Endothelial cell of umbilical vein (primary cell): ENCODE results near the gene GPX7. TPM values are rescaled to one million over a fixed set of nuclear protein-coding genes. Genes with fewer than 3 reads are reported as not detected.

Source experiments
- BruUV-seq: library from RNA; stranded (reverse); fragments of 400-500 nt; replicated peaks from 2 replicates; lab custom pipeline; 2021; lab: Mats Ljungman, UMichigan
- CTCF ChIA-PET: fragments of 300-600, 350-600 bp; sonication (Branson Sonifier 250); formaldehyde crosslinking; loops from one replicate; lab custom pipeline; 2021; ENCODE audit warnings: antibody characterized with exemption, inconsistent platforms; lab: Charles Lee
- POLR2A ChIA-PET: fragments of 300-600, 350-600 bp; sonication (Branson Sonifier 250); formaldehyde crosslinking; loops from one replicate; lab custom pipeline; 2021; ENCODE audit warnings: antibody characterized with exemption, inconsistent platforms; lab: Charles Lee
- DNase-seq: peaks from one replicate; pipeline ENCODE4 v3.0.0-alpha.2; 2011; ENCODE audit warnings: low read depth, low spot score
- FAIRE-seq: peaks from 2 replicates; lab custom pipeline; 2011; peaks lifted over from hg19 to GRCh38; lab: Jason Lieb, UNC
- H2AFZ ChIP-seq: 2 replicates; pipeline ENCODE4 v1.6.0; 2012; ENCODE audit warnings: low read depth, low read length, control low read depth, inconsistent platforms
- H3K27ac ChIP-seq: 2 replicates; pipeline ENCODE4 v1.5.1; 2011; ENCODE audit warnings: low read depth, mild to moderate bottlenecking, control low read depth, low read length, moderate library complexity; ENCODE audit not compliant: insufficient read depth
- H3K27me3 ChIP-seq, 2 experiments: 2 replicates each; pipeline versions ENCODE4 v1.6.0 to v1.6.1; 2011; ENCODE audit warnings: low read length in 2 of 2, mixed read lengths in 1 of 2; ENCODE audit not compliant: control insufficient read depth in 2 of 2, insufficient read depth in 2 of 2
- H3K36me3 ChIP-seq, 2 experiments: 2 replicates in 1 of 2; 3 replicates in 1 of 2; pipeline ENCODE4 v1.5.1; 2011; ENCODE audit warnings: low read length in 2 of 2, mild to moderate bottlenecking in 1 of 2, moderate library complexity in 1 of 2; ENCODE audit not compliant: control insufficient read depth in 2 of 2, insufficient read depth in 2 of 2; ENCODE audit errors: extremely low read depth in 1 of 2
- H3K4me1 ChIP-seq: 3 replicates; pipeline ENCODE4 v1.5.1; 2011; ENCODE audit warnings: mild to moderate bottlenecking, low read length; ENCODE audit not compliant: control insufficient read depth, insufficient read depth; ENCODE audit errors: extremely low read depth
- H3K4me2 ChIP-seq: 2 replicates; pipeline ENCODE4 v1.6.1; 2011; ENCODE audit warnings: low read length, control low read depth, mixed read lengths; ENCODE audit not compliant: insufficient read depth
- H3K4me3 ChIP-seq, 3 experiments: fragments of 200-600 bp in 1 of 3; sonication (generic), shearing (Covaris generic) in 1 of 3; replicated peaks in 1 of 3; 2 replicates each; pipeline ENCODE4 v1.5.1; 2011 to 2016; ENCODE audit warnings: control low read depth in 3 of 3, low read length in 3 of 3, mild to moderate bottlenecking in 2 of 3, inconsistent platforms in 1 of 3, low read depth in 1 of 3, moderate library complexity in 1 of 3; ENCODE audit not compliant: insufficient read depth in 1 of 3
- H3K79me2 ChIP-seq: 2 replicates; pipeline ENCODE4 v1.6.0; 2012; ENCODE audit warnings: low read length, inconsistent platforms; ENCODE audit not compliant: control insufficient read depth, insufficient read depth
- H3K9ac ChIP-seq: replicated peaks from 2 replicates; pipeline ENCODE3; 2011; ENCODE audit warnings: low read length, control low read depth; ENCODE audit not compliant: insufficient read depth; ENCODE audit errors: extremely low read depth
- H3K9me1 ChIP-seq: replicated peaks from 3 replicates; pipeline ENCODE4 v1.6.0; 2011; ENCODE audit warnings: mild to moderate bottlenecking, low read length; ENCODE audit not compliant: control insufficient read depth, insufficient read depth; ENCODE audit errors: extremely low read depth
- H3K9me3 ChIP-seq: replicated peaks from 2 replicates; pipeline ENCODE4 v1.5.1; 2012; ENCODE audit warnings: low read length, inconsistent platforms; ENCODE audit not compliant: control insufficient read depth, insufficient read depth
- H4K20me1 ChIP-seq: replicated peaks from 2 replicates; pipeline ENCODE3; 2011; ENCODE audit warnings: mild to moderate bottlenecking, low read length; ENCODE audit not compliant: control insufficient read depth, insufficient read depth; ENCODE audit errors: extremely low read depth
- CTCF ChIP-seq, 2 donors: IDR thresholded peaks; 1 replicate in 1 of 2; 2 replicates in 1 of 2; pipeline ENCODE4 v1.5.1; 2011; ENCODE audit warnings: low read length in 2 of 2, mild to moderate bottlenecking in 2 of 2, moderate library complexity in 2 of 2, control low read depth in 1 of 2, inconsistent platforms in 1 of 2, low read depth in 1 of 2; ENCODE audit not compliant: insufficient read depth in 1 of 2; ENCODE audit errors: extremely low read depth in 1 of 2
- EZH2 ChIP-seq: IDR thresholded peaks from 2 replicates; pipeline ENCODE4 v1.6.1; 2012; ENCODE audit warnings: borderline replicate concordance, low read depth, mild to moderate bottlenecking, moderate library complexity, low read length, inconsistent platforms; ENCODE audit not compliant: severe bottlenecking
- FOS ChIP-seq: IDR thresholded peaks from 2 replicates; pipeline ENCODE4 v1.6.1; 2011; ENCODE audit warnings: mild to moderate bottlenecking, low read length, moderate library complexity, borderline replicate concordance; ENCODE audit not compliant: insufficient read depth
- GATA2 ChIP-seq: IDR thresholded peaks from 2 replicates; pipeline ENCODE4 v1.7.0; 2011; ENCODE audit warnings: low read depth, mild to moderate bottlenecking, moderate library complexity, mixed read lengths, low read length; ENCODE audit not compliant: insufficient read length, insufficient read depth
- JUN ChIP-seq: IDR thresholded peaks from 2 replicates; pipeline ENCODE4 v1.6.1; 2011; ENCODE audit warnings: borderline replicate concordance, low read depth; ENCODE audit not compliant: insufficient read length, insufficient read depth
- MAX ChIP-seq: IDR thresholded peaks from 2 replicates; pipeline ENCODE4 v1.6.1; 2011; ENCODE audit not compliant: insufficient read depth, insufficient read length
- MYC ChIP-seq: IDR thresholded peaks from one replicate; pipeline ENCODE4 v1.6.1; 2011; ENCODE audit warnings: mild to moderate bottlenecking, low read depth, low read length
- POLR2A ChIP-seq: IDR thresholded peaks from 2 replicates; pipeline ENCODE4 v1.6.1; 2012; ENCODE audit warnings: low read depth, mild to moderate bottlenecking, control low read depth, low read length
- POLR2AphosphoS5 ChIP-seq: IDR thresholded peaks from 2 replicates; pipeline ENCODE4 v1.6.1; 2012; ENCODE audit warnings: low read depth, mild to moderate bottlenecking, control low read depth, low read length, moderate library complexity; ENCODE audit not compliant: insufficient read depth
- dilution Hi-C: fragments of 300-500 bp; cut with MboI; formaldehyde crosslinking; loops from one replicate; pipeline ENCODE4 v1.15.0; 2019; ENCODE audit warnings: low sequenced_read_pairs; ENCODE audit not compliant: extremely low pct_ligation_motif_present
- intact Hi-C: fragments of 100-400 bp; cut with micrococcal nuclease; formaldehyde crosslinking; loops from one replicate; pipeline ENCODE4 v1.10.0; 2022
- polyA plus RNA-seq, 4 experiments: library from polyadenylated mRNA; depleted of rRNA in 3 of 4; stranded (reverse) in 3 of 4; unstranded in 1 of 4; fragments of >200 nt; gene quantifications; 2 replicates each; pipeline versions ENCODE4 v1.2.1 to v1.2.3, GENCODE V29; 2011 to 2012; ENCODE audit warnings: missing spikeins in 1 of 4
- total RNA-seq: library from RNA; stranded (reverse); gene quantifications from 2 replicates; pipeline ENCODE4 v1.2.3, GENCODE V29; 2021

The GPX7 gene
- total and polyA plus RNA-seq, 2 donors (not counting 3 experiments of a cell fraction or from before 2014, with no cell fraction given), result 8.9 to 25.7 TPM

- peaks cover 8 to 11% of the 10 kb centered on the region in 2 experiments for H3K27me3 ChIP-seq
- ChIA-PET CTCF (interaction anchor here (1.4 to 2.4 kb wide), 2 partner anchors 9 to 41 kb away, joined by 3 to 5 read pairs; no protein-coding TSS in a partner anchor), POLR2A (interaction anchor here (0.5 kb wide), 1 partner anchor 30 kb away, joined by 3 read pairs; no protein-coding TSS in a partner anchor)
- H3K36me3 ChIP-seq, result no peaks in the 10 kb centered on the region
- DNase-seq (peak; percentile 74), FAIRE-seq (peak; percentile 68)
- no peaks in the 10 kb centered on the region for H3K9me3 ChIP-seq
- H3K4me2 ChIP-seq, result no peak overlapping the region
- dilution Hi-C loops, result no loop called here
- H3K4me1 ChIP-seq, result peaks cover 3% of the 10 kb centered on the region
- no peak overlapping the region for H3K9ac ChIP-seq
- no peaks in the 10 kb centered on the region for H4K20me1 ChIP-seq
- no peaks in the 10 kb centered on the region for H3K9me1 ChIP-seq
- BruUV-seq, result no TSS peak
- TF ChIP-seq MYC (no peak), EZH2 (no peak), GATA2 (no peak)
- H2AFZ ChIP-seq, result no peak overlapping the region
- no peaks in the 10 kb centered on the region for H3K79me2 ChIP-seq
- intact Hi-C loops, result no loop called here
- no peak overlapping the region for H3K4me3 ChIP-seq
- H3K27ac ChIP-seq, result no peak overlapping the region
These were observed 7.1 kb upstream of the GPX7 start for GRCh38 chr1:52595061-52595460.

- Histone ChIP-seq H3K27me3 (peaks cover 8 to 11% of the 10 kb centered on the region in 2 experiments), H3K79me2 (no peaks in the 10 kb centered on the region), H3K4me3 (no peak overlapping the region), H3K9me1 (no peaks in the 10 kb centered on the region), H4K20me1 (no peaks in the 10 kb centered on the region), H3K9ac (no peak overlapping the region), H2AFZ (no peak overlapping the region), H3K4me2 (no peak overlapping the region), H3K9me3 (no peaks in the 10 kb centered on the region), H3K27ac (no peak overlapping the region), H3K4me1 (peaks cover 10% of the 10 kb centered on the region), H3K36me3 (no peaks in the 10 kb centered on the region)
- FAIRE-seq, result no peak
- no TSS peak for BruUV-seq
- intact Hi-C loops, result no loop called here
- dilution Hi-C loops, result no loop called here
- TF ChIP-seq FOS, result no peak
- TF ChIP-seq EZH2, result no peak
- no peak for TF ChIP-seq CTCF (IDR thresholded peaks at IDR 0.05; ENCODE audit: extremely low read depth in 1 of 2, insufficient read depth in 1 of 2, low read depth in 1 of 2, low read length in 2 of 2)
- no peak for TF ChIP-seq MYC
- no peak for TF ChIP-seq GATA2
- TF ChIP-seq POLR2AphosphoS5, result no peak
- no peak for TF ChIP-seq MAX
- TF ChIP-seq JUN, result no peak
- no peak for TF ChIP-seq POLR2A
- ChIA-PET POLR2A (no interaction called here), CTCF (no interaction called here)
- DNase-seq, result no peak
These were observed 4.3 kb upstream of the GPX7 start for GRCh38 chr1:52597912-52598311.
